Measurements from ENCODE around the gene MBOAT1.

- TF ChIP-seq POLR2AphosphoS5 (IDR thresholded peaks at IDR 0.05; ENCODE audit: low read depth, low read length), result no peak
- TF ChIP-seq POLR2A (IDR thresholded peaks at IDR 0.05; ENCODE audit: low read depth, low read length), result no peak
These were observed 152.0 kb downstream of the MBOAT1 start for GRCh38 chr6:20060252-20060651.

Measured in GM12892 (cell line).